BLaER1 treated with 17β-estradiol and CSF1 and Interleukin-3, amounts not matched to agents 10 nM and 100 nM (cell line): ENCODE results near the gene CDKL1.

ENCODE experiments used
- H3K27ac ChIP-seq, 11 experiments: shearing (Covaris generic); formaldehyde crosslinking; 2 replicates each; pipeline ENCODE4 v1.8.1; 2022
- H3K27me3 ChIP-seq, 11 experiments: shearing (Covaris generic); formaldehyde crosslinking; 2 replicates each; pipeline ENCODE4 v1.8.1; 2022
- H3K36me3 ChIP-seq, 11 experiments: shearing (Covaris generic); formaldehyde crosslinking; 2 replicates each; pipeline ENCODE4 v1.8.1; 2022
- H3K4me1 ChIP-seq, 10 experiments: shearing (Covaris generic); formaldehyde crosslinking; 2 replicates each; pipeline ENCODE4 v1.8.1; 2022
- H3K4me2 ChIP-seq, 11 experiments: shearing (Covaris generic); formaldehyde crosslinking; 2 replicates each; pipeline ENCODE4 v1.8.1; 2022
- H3K4me3 ChIP-seq, 10 experiments: shearing (Covaris generic); formaldehyde crosslinking; 2 replicates each; pipeline ENCODE4 v1.8.1; 2022
- H3K9ac ChIP-seq, 11 experiments: shearing (Covaris generic); formaldehyde crosslinking; 2 replicates each; pipeline ENCODE4 v1.8.1; 2022
- H3K9me3 ChIP-seq, 11 experiments: shearing (Covaris generic); formaldehyde crosslinking; replicated peaks in 1 of 11; 2 replicates each; pipeline ENCODE4 v1.8.1; 2022
- H4K20me1 ChIP-seq, 11 experiments: shearing (Covaris generic); formaldehyde crosslinking; 2 replicates each; pipeline ENCODE4 v1.8.1; 2022
- Cebpa-rat ChIP-seq, 11 experiments: shearing (Covaris generic); IDR thresholded peaks; 2 replicates each; pipeline ENCODE4 v1.8.1; 2022

The CDKL1 gene

GRCh38 chr14:50396631-50397389 lies at the start of gene CDKL1:
Gene CDKL1, minus strand, starts transcription at chr14:50396881. Its CDS starts 1,013 bp downstream, at chr14:50395868.
- H3K27me3 ChIP-seq: peaks cover 0 to 31% (median 26%) of the 10 kb centered on the region in 11 experiments; a peak in 19 of 22 replicates
- peak within 1 kb of the TSS; percentile 91 to 100 (median 97) for H3K4me2 ChIP-seq
- H3K36me3 ChIP-seq: no peaks in the 10 kb centered on the region
- H3K4me3 ChIP-seq: peak within 1 kb of the TSS; percentile 57 to 78 (median 70)
- H4K20me1 ChIP-seq: no peaks in the 10 kb centered on the region
- TF ChIP-seq Cebpa-rat (IDR thresholded peaks at IDR 0.05): no peak
- H3K9me3 ChIP-seq: no peaks in the 10 kb centered on the region
- peak within 1 kb of the TSS; percentile 64 to 85 (median 77) for H3K9ac ChIP-seq
- H3K4me1 ChIP-seq: peaks cover 17 to 35% (median 26%) of the 10 kb centered on the region in 10 experiments; a peak in 19 of 20 replicates
- peak within 1 kb of the TSS in 10 of 11 experiments; percentile 18 to 77 (median 68); a peak in 19 of 22 replicates for H3K27ac ChIP-seq

DNA sequence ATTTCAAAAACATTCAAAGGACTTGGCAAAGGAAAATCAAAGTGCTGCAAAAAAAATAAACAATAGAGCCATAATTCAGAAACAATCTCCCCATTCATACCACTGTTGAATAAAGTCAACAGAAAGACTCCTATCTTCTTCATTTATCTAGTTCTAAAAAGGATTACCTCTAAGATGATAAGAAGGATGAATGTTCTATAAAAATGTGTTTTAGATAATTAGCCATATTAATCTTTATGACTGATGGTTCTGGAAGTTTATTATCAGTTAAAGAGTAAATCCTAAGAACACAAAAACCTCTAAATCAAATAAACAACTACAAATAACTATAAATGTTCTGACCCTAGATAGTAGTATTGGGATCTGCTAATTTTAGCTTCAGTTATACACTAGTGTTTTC lies 37.8 kb upstream of the CDKL1 start:
- peaks cover 58 to 78% (median 68%) of the 10 kb centered on the region in 11 experiments for H3K36me3 ChIP-seq
- no peak overlapping the region for H3K4me2 ChIP-seq
- H3K27me3 ChIP-seq: no peaks in the 10 kb centered on the region
- H3K4me3 ChIP-seq: no peak overlapping the region
- H3K9me3 ChIP-seq: peaks cover 16 to 20% (median 18%) of the 10 kb centered on the region in 11 experiments; a peak in 21 of 22 replicates
- no peak overlapping the region for H3K9ac ChIP-seq
- H3K27ac ChIP-seq: no peak overlapping the region
- no peaks in the 10 kb centered on the region for H4K20me1 ChIP-seq
- TF ChIP-seq Cebpa-rat (IDR thresholded peaks at IDR 0.05): no peak
- H3K4me1 ChIP-seq: peaks cover 0 to 3% (median 1%) of the 10 kb centered on the region in 10 experiments; a peak in 9 of 20 replicates

GRCh38 chr14:50432131-50432530 lies 35.5 kb upstream of the CDKL1 start:
- no peak overlapping the region for H3K9ac ChIP-seq
- H3K27ac ChIP-seq: no peak overlapping the region
- peaks cover 8 to 11% (median 8%) of the 10 kb centered on the region in 11 experiments; a peak in 20 of 22 replicates for H3K9me3 ChIP-seq
- peaks cover 46 to 73% (median 58%) of the 10 kb centered on the region in 11 experiments for H3K36me3 ChIP-seq
- H3K27me3 ChIP-seq: no peaks in the 10 kb centered on the region
- no peak overlapping the region for H3K4me2 ChIP-seq
- TF ChIP-seq Cebpa-rat (IDR thresholded peaks at IDR 0.05): no peak
- no peak overlapping the region for H3K4me3 ChIP-seq
- H3K4me1 ChIP-seq: no peaks in the 10 kb centered on the region
- H4K20me1 ChIP-seq: no peaks in the 10 kb centered on the region

- peaks cover 30 to 80% (median 53%) of the 10 kb centered on the region in 11 experiments for H3K36me3 ChIP-seq
Observed at GRCh38 chr14:50425816-50426215, 29.1 kb upstream of the CDKL1 start.

GRCh38 chr14:50425105-50425504 lies 28.4 kb upstream of the CDKL1 start:
- Histone ChIP-seq H3K36me3 (peaks cover 36 to 87% (median 60%) of the 10 kb centered on the region in 11 experiments), H3K9me3 (no peaks in the 10 kb centered on the region), H3K4me3 (no peak overlapping the region), H3K4me2 (no peak overlapping the region), H3K27ac (no peak overlapping the region), H3K27me3 (no peaks in the 10 kb centered on the region), H4K20me1 (no peaks in the 10 kb centered on the region), H3K4me1 (peaks cover 0 to 9% (median 6%) of the 10 kb centered on the region in 10 experiments; a peak in 8 of 20 replicates), H3K9ac (no peak overlapping the region)
- TF ChIP-seq Cebpa-rat (IDR thresholded peaks at IDR 0.05): no peak

More at GRCh38 chr14:50425816-50426215, 29.1 kb upstream of the CDKL1 start:
- Histone ChIP-seq H3K9ac (no peak overlapping the region), H3K27me3 (no peaks in the 10 kb centered on the region), H3K4me3 (no peak overlapping the region), H3K9me3 (no peaks in the 10 kb centered on the region), H4K20me1 (no peaks in the 10 kb centered on the region), H3K4me1 (peaks cover 0 to 9% (median 6%) of the 10 kb centered on the region in 10 experiments; a peak in 8 of 20 replicates), H3K27ac (no peak overlapping the region), H3K4me2 (no peak overlapping the region)
- TF ChIP-seq Cebpa-rat (IDR thresholded peaks at IDR 0.05): no peak

DNA sequence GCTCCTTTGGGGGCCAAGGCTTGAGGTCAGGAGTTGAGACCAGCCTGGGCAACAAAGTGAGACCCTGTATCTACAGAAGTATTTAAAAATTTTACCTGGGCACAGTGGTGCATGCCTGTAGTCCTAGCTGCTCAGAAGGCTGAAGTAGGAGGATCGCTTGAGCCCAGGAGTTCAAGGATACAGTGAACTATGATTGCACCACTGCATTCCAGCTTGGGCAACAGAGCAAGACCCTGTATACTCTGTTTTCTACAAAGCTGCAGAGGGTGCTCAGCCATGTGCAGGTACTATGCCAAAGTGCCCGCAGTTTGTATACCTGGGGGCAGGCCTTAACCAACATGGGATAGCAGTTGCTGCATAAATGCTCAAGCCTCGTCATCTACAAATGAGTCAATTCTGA lies 26.8 kb upstream of the CDKL1 start:
- Histone ChIP-seq H4K20me1 (no peaks in the 10 kb centered on the region), H3K9ac (no peak overlapping the region), H3K27me3 (no peaks in the 10 kb centered on the region), H3K9me3 (no peaks in the 10 kb centered on the region), H3K36me3 (peaks cover 43 to 95% (median 67%) of the 10 kb centered on the region in 11 experiments), H3K27ac (no peak overlapping the region), H3K4me2 (no peak overlapping the region), H3K4me3 (no peak overlapping the region), H3K4me1 (peaks cover 0 to 10% (median 7%) of the 10 kb centered on the region in 10 experiments; a peak in 11 of 20 replicates)
- TF ChIP-seq Cebpa-rat (IDR thresholded peaks at IDR 0.05): no peak

DNA sequence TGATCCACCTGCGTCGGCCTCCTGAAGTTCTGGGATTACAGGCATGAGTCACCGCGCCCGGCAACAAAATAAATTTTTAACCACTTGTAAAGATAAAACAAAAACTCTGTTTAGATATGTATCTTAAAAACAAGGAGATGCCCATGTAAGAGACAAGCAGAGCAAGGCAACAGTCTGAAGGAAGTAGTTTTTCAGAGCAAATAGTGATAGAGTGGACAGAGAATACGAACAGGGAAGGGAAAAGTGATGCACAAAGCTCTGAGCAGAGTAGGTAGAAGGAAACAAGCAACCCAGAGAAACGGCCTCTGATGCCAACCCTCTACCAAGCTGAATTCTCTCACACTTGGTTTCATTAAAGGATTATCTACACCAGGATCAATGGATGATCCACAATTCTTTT lies 24.8 kb upstream of the CDKL1 start:
- H3K27me3 ChIP-seq: no peaks in the 10 kb centered on the region
- H3K9me3 ChIP-seq: peaks cover 0 to 9% (median 0%) of the 10 kb centered on the region in 11 experiments; a peak in 3 of 22 replicates
- peaks cover 7 to 26% (median 13%) of the 10 kb centered on the region in 10 experiments; a peak in 18 of 20 replicates for H3K4me1 ChIP-seq
- H3K4me2 ChIP-seq: no peak overlapping the region
- H4K20me1 ChIP-seq: no peaks in the 10 kb centered on the region
- no peak overlapping the region for H3K9ac ChIP-seq
- no peak overlapping the region for H3K4me3 ChIP-seq
- no peak for TF ChIP-seq Cebpa-rat (IDR thresholded peaks at IDR 0.05)
- H3K27ac ChIP-seq: no peak overlapping the region
- peaks cover 53 to 94% (median 71%) of the 10 kb centered on the region in 11 experiments for H3K36me3 ChIP-seq

GRCh38 chr14:50417853-50418252 lies 21.2 kb upstream of the CDKL1 start:
- Histone ChIP-seq H3K4me2 (peak overlapping the region in 9 of 11 experiments; percentile 33 to 72 (median 59); a peak in 16 of 22 replicates), H3K9me3 (peaks cover 0 to 19% (median 0%) of the 10 kb centered on the region in 11 experiments; a peak in 6 of 22 replicates), H3K9ac (peak overlapping the region in 4 of 11 experiments; percentile 13 to 42 (median 25); a peak in 1 of 22 replicates), H3K36me3 (peaks cover 45 to 80% (median 56%) of the 10 kb centered on the region in 11 experiments), H3K4me3 (no peak overlapping the region), H3K4me1 (peaks cover 7 to 28% (median 13%) of the 10 kb centered on the region in 10 experiments; a peak in 18 of 20 replicates), H3K27me3 (no peaks in the 10 kb centered on the region), H3K27ac (peak overlapping the region in 8 of 11 experiments; percentile 35 to 73 (median 50); a peak in 14 of 22 replicates), H4K20me1 (no peaks in the 10 kb centered on the region)
- TF ChIP-seq Cebpa-rat (IDR thresholded peaks at IDR 0.05): peak in 2 of 11 experiments; percentile 14 to 45; a peak in 1 of 22 replicates

DNA sequence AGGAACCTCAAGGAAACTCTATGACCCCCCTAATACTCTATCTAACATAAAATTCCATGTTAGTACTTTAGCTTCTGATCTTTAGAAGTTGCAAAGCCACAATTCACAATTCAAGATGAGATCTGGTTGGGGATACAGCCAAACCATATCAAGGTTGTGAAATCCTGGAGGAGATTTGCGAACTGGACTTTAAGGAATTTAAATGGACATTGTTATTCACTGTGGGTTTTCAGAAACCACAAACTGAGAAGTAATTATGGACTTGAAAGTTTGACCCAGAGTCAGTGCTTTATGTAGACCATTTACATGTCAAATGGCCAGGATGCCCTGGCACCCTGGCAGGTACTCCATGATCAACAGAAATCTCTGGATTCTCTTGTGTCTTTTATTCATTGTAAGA lies 14.2 kb upstream of the CDKL1 start:
- TF ChIP-seq Cebpa-rat (IDR thresholded peaks at IDR 0.05): no peak

More for the DNA sequence above, 14.2 kb upstream of the CDKL1 start:
- H3K9me3 ChIP-seq: peaks cover 16 to 46% (median 35%) of the 10 kb centered on the region in 11 experiments
- H3K4me2 ChIP-seq: no peak overlapping the region
- no peak overlapping the region for H3K27ac ChIP-seq
- H3K36me3 ChIP-seq: peaks cover 0 to 21% (median 11%) of the 10 kb centered on the region in 11 experiments; a peak in 14 of 22 replicates
- H3K4me3 ChIP-seq: no peak overlapping the region
- H3K4me1 ChIP-seq: peaks cover 0 to 13% (median 8%) of the 10 kb centered on the region in 10 experiments; a peak in 10 of 20 replicates
- no peaks in the 10 kb centered on the region for H4K20me1 ChIP-seq
- H3K9ac ChIP-seq: no peak overlapping the region
- no peaks in the 10 kb centered on the region for H3K27me3 ChIP-seq
